SK-N-SH (cell line): ENCODE data around the gene PKM. TPM values are rescaled to one million over a fixed set of nuclear protein-coding genes. Genes with fewer than 3 reads are reported as not detected.

Source experiments
- CTCF ChIA-PET: fragments of 300-600, 350-600 bp; formaldehyde crosslinking; extraction: SDS; loops from one replicate; lab custom pipeline; 2021; lab: Yijun Ruan, JAX
- POLR2A ChIA-PET: fragments of 350-600 bp; sonication (Branson Sonifier 250); formaldehyde crosslinking; extraction: SDS; loops from one replicate; lab custom pipeline; 2020; ENCODE audit warnings: antibody characterized with exemption, inconsistent platforms; lab: Yijun Ruan, JAX
- DNase-seq: peaks from one replicate; pipeline ENCODE4 v3.0.0; 2012
- H2AFZ ChIP-seq: fragments of 200-600 bp; sonication (generic); 2 replicates; pipeline ENCODE4 v1.8.1; 2016; ENCODE audit warnings: antibody characterized with exemption, mild to moderate bottlenecking, low read depth
- H3F3A ChIP-seq: fragments of 200-600 bp; sonication (generic); replicated peaks from 2 replicates; pipeline ENCODE3; 2016; ENCODE audit warnings: antibody characterized with exemption, mild to moderate bottlenecking; ENCODE audit not compliant: insufficient read depth
- H3K27ac ChIP-seq, 2 experiments: fragments of 200-500 bp in 1 of 2; fragments of 200-600 bp in 1 of 2; sonication (Bioruptor generic) in 1 of 2; sonication (generic), shearing (Covaris generic) in 1 of 2; 2 replicates each; pipeline versions ENCODE4 v1.5.1 to v1.6.1; 2014 to 2016; ENCODE audit warnings: low read depth in 2 of 2, inconsistent platforms in 1 of 2, low read length in 1 of 2, mild to moderate bottlenecking in 1 of 2, mixed read lengths in 1 of 2
- H3K27me3 ChIP-seq: fragments of 200-600 bp; sonication (generic), shearing (Covaris generic); 2 replicates; pipeline ENCODE4 v1.6.1; 2016; ENCODE audit warnings: mixed run types; ENCODE audit not compliant: insufficient read depth
- H3K36me3 ChIP-seq, 2 experiments: fragments of 200-500 bp in 1 of 2; fragments of 200-600 bp in 1 of 2; sonication (Bioruptor generic) in 1 of 2; sonication (generic) in 1 of 2; replicated peaks in 1 of 2; 2 replicates each; pipeline versions ENCODE3 to v1.5.1; 2014 to 2016; ENCODE audit warnings: low read length in 1 of 2, mild to moderate bottlenecking in 1 of 2; ENCODE audit not compliant: insufficient read depth in 2 of 2, control insufficient read depth in 1 of 2
- H3K4me1 ChIP-seq, 2 experiments: fragments of 200-500 bp in 1 of 2; fragments of 200-600 bp in 1 of 2; sonication (Bioruptor generic) in 1 of 2; sonication (generic), shearing (Covaris generic) in 1 of 2; 2 replicates each; pipeline versions ENCODE4 v1.5.1 to v1.6.1; 2014 to 2016; ENCODE audit warnings: low read depth in 1 of 2, low read length in 1 of 2, mixed run types in 1 of 2; ENCODE audit not compliant: insufficient read depth in 2 of 2, control insufficient read depth in 1 of 2
- H3K4me2 ChIP-seq: fragments of 200-600 bp; sonication (generic), shearing (Covaris generic); 2 replicates; pipeline ENCODE4 v1.6.1; 2017; ENCODE audit warnings: mixed run types
- H3K4me3 ChIP-seq, 2 experiments: fragments of 200-500 bp in 1 of 2; fragments of 200-600 bp in 1 of 2; sonication (Bioruptor generic) in 1 of 2; sonication (generic), shearing (Covaris generic) in 1 of 2; 2 replicates each; pipeline versions ENCODE4 v1.5.1 to v1.8.1; 2014 to 2016; ENCODE audit warnings: low read depth in 2 of 2, inconsistent platforms in 1 of 2, low read length in 1 of 2, mild to moderate bottlenecking in 1 of 2, mixed read lengths in 1 of 2, moderate library complexity in 1 of 2
- H3K79me2 ChIP-seq: fragments of 200-600 bp; sonication (generic); 2 replicates; pipeline ENCODE4 v1.8.1; 2017; ENCODE audit warnings: mild to moderate bottlenecking; ENCODE audit not compliant: insufficient read depth
- H3K9ac ChIP-seq: fragments of 200-600 bp; sonication (generic); 2 replicates; pipeline ENCODE4 v1.6.1; 2017; ENCODE audit warnings: mixed run types
- H3K9me2 ChIP-seq: fragments of 200-600 bp; sonication (generic); 2 replicates; pipeline ENCODE4 v1.6.1; 2017; ENCODE audit warnings: mixed run types
- H3K9me3 ChIP-seq: fragments of 200-600 bp; sonication (generic); 2 replicates; pipeline ENCODE4 v1.6.1; 2017; ENCODE audit warnings: mixed run types, mild to moderate bottlenecking, moderate library complexity
- H4K20me1 ChIP-seq: fragments of 200-600 bp; sonication (generic); 2 replicates; pipeline ENCODE4 v1.6.1; 2017; ENCODE audit warnings: mild to moderate bottlenecking, mixed run types; ENCODE audit not compliant: insufficient read depth
- CHD2 ChIP-seq: fragments of 150-350 bp; IDR thresholded peaks from 2 replicates; pipeline ENCODE4 v1.6.1; 2018; ENCODE audit warnings: low read length; ENCODE audit not compliant: partially characterized antibody
- CTCF ChIP-seq: fragments of 200-600 bp; sonication (generic); IDR thresholded peaks from 2 replicates; pipeline ENCODE4 v1.6.1; 2017; ENCODE audit warnings: antibody characterized with exemption, mild to moderate bottlenecking, moderate library complexity
- ELF1 ChIP-seq: IDR thresholded peaks from 2 replicates; pipeline ENCODE4 v1.4.0; 2012
- EP300 ChIP-seq, 2 experiments: IDR thresholded peaks; 2 replicates each; pipeline versions ENCODE4 v1.4.0 to v1.6.1; 2012; ENCODE audit warnings: borderline replicate concordance in 1 of 2, low read depth in 1 of 2, low read length in 1 of 2
- FOXJ3 ChIP-seq: sonication (generic); formaldehyde crosslinking; IDR thresholded peaks from 2 replicates; pipeline ENCODE4 v1.5.1; 2020; ENCODE audit warnings: mild to moderate bottlenecking, missing genetic modification reagents
- MXI1 ChIP-seq: IDR thresholded peaks from 2 replicates; pipeline ENCODE4 v1.6.1; 2012; ENCODE audit warnings: mild to moderate bottlenecking, low read depth, low read length, improper control_type of control experiment
- PBX3 ChIP-seq: IDR thresholded peaks from 2 replicates; pipeline ENCODE4; 2012
- POLR2AphosphoS5 ChIP-seq: IDR thresholded peaks from 2 replicates; pipeline ENCODE4 v1.6.1; 2012; ENCODE audit warnings: low read depth, low read length
- RFX5 ChIP-seq: IDR thresholded peaks from 2 replicates; pipeline ENCODE4 v1.6.1; 2012; ENCODE audit warnings: mild to moderate bottlenecking, improper control_type of control experiment, low read length
- RXRA ChIP-seq: IDR thresholded peaks from 2 replicates; pipeline ENCODE4 v1.4.0; 2012; ENCODE audit warnings: low read depth, mild to moderate bottlenecking, borderline replicate concordance
- SMC3 ChIP-seq: IDR thresholded peaks from 2 replicates; pipeline ENCODE4 v1.6.1; 2012; ENCODE audit warnings: low read depth, low read length, improper control_type of control experiment
- TAF1 ChIP-seq: IDR thresholded peaks from 2 replicates; pipeline ENCODE4 v1.6.1; 2012; ENCODE audit warnings: low read depth, mild to moderate bottlenecking, low read length, moderate library complexity, borderline replicate concordance
- TEAD4 ChIP-seq: IDR thresholded peaks from 2 replicates; pipeline ENCODE4 v1.4.0; 2012; ENCODE audit warnings: mild to moderate bottlenecking, borderline replicate concordance; ENCODE audit not compliant: insufficient read depth
- USF2 ChIP-seq: fragments of 150-350 bp; IDR thresholded peaks from 2 replicates; pipeline ENCODE4 v1.6.1; 2017; ENCODE audit warnings: antibody characterized with exemption, low read length, low read depth, borderline replicate concordance
- WGBS: methylation state at CpG from one replicate; pipeline ENCODE4 v1.1.6; 2017; ENCODE audit warnings: low lambda C conversion rate; 5-methylcytosine and 5-hydroxymethylcytosine counted together
- polyA plus RNA-seq, 3 experiments: library from polyadenylated mRNA; depleted of rRNA; stranded (reverse); fragments of >200 nt; gene quantifications; 2 replicates each; pipeline ENCODE4 v1.2.3, GENCODE V29; 2012
- TF ChIP-seq, protein P1 (sequence below): IDR thresholded peaks from 2 replicates; pipeline ENCODE4 v1.6.1; 2012; ENCODE audit warnings: mild to moderate bottlenecking, low read depth, low read length, moderate library complexity

PKM gene
- polyA plus RNA-seq, 1 of the 3 experiments (the other 2 are of a cell fraction): 1,453 TPM

- TF ChIP-seq EP300 (IDR thresholded peaks at IDR 0.05; ENCODE audit: borderline replicate concordance in 1 of 2, low read depth in 1 of 2, low read length in 1 of 2): no peak
These were observed 50.9 kb downstream of the PKM start (continued) for GRCh38 chr15:72179950-72180581.

- CTCF ChIA-PET: interaction anchor here (1.0 to 1.1 kb wide), 3 partner anchors 21 to 381 kb away, joined by 3 to 4 read pairs (median 3); no protein-coding TSS in a partner anchor
- WGBS: 77% methylated on average over 13 of the region's 13 CpGs
These were observed 51.9 kb downstream of the PKM start for GRCh38 chr15:72178976-72179585.

More at GRCh38 chr15:72178976-72179585, 51.9 kb downstream of the PKM start:
- H3K27ac ChIP-seq: no peak overlapping the region
- H3K9ac ChIP-seq: no peak overlapping the region
- no peak overlapping the region for H3K4me2 ChIP-seq
- no peak overlapping the region for H2AFZ ChIP-seq
- H3K36me3 ChIP-seq: no peaks in the 10 kb centered on the region
- no peaks in the 10 kb centered on the region for H3K9me3 ChIP-seq
- no peaks in the 10 kb centered on the region for H3F3A ChIP-seq
- no peak for DNase-seq
- H3K27me3 ChIP-seq: no peaks in the 10 kb centered on the region
- POLR2A ChIA-PET: no interaction called here
- no peak overlapping the region for H3K4me3 ChIP-seq
- no peaks in the 10 kb centered on the region for H3K9me2 ChIP-seq
- peaks cover 0 to 9% of the 10 kb centered on the region in 2 experiments; a peak in 1 of 4 replicates for H3K4me1 ChIP-seq
- no peaks in the 10 kb centered on the region for H4K20me1 ChIP-seq
- no peaks in the 10 kb centered on the region for H3K79me2 ChIP-seq
- no peak for TF ChIP-seq MXI1
- no peak for TF ChIP-seq TEAD4
- TF ChIP-seq CHD2: no peak
- TF ChIP-seq, protein P1, sequence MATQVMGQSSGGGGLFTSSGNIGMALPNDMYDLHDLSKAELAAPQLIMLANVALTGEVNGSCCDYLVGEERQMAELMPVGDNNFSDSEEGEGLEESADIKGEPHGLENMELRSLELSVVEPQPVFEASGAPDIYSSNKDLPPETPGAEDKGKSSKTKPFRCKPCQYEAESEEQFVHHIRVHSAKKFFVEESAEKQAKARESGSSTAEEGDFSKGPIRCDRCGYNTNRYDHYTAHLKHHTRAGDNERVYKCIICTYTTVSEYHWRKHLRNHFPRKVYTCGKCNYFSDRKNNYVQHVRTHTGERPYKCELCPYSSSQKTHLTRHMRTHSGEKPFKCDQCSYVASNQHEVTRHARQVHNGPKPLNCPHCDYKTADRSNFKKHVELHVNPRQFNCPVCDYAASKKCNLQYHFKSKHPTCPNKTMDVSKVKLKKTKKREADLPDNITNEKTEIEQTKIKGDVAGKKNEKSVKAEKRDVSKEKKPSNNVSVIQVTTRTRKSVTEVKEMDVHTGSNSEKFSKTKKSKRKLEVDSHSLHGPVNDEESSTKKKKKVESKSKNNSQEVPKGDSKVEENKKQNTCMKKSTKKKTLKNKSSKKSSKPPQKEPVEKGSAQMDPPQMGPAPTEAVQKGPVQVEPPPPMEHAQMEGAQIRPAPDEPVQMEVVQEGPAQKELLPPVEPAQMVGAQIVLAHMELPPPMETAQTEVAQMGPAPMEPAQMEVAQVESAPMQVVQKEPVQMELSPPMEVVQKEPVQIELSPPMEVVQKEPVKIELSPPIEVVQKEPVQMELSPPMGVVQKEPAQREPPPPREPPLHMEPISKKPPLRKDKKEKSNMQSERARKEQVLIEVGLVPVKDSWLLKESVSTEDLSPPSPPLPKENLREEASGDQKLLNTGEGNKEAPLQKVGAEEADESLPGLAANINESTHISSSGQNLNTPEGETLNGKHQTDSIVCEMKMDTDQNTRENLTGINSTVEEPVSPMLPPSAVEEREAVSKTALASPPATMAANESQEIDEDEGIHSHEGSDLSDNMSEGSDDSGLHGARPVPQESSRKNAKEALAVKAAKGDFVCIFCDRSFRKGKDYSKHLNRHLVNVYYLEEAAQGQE: no peak
- no peak for TF ChIP-seq ELF1
- TF ChIP-seq FOXJ3: no peak
- no peak for TF ChIP-seq CTCF
- TF ChIP-seq RXRA: no peak
- no peak for TF ChIP-seq USF2
- no peak for TF ChIP-seq EP300 (IDR thresholded peaks at IDR 0.05; ENCODE audit: borderline replicate concordance in 1 of 2, low read depth in 1 of 2, low read length in 1 of 2)
- TF ChIP-seq RFX5: no peak
- no peak for TF ChIP-seq PBX3
- TF ChIP-seq TAF1: no peak
- no peak for TF ChIP-seq POLR2AphosphoS5
- TF ChIP-seq SMC3: no peak
